Measurements from ENCODE around the gene MBLAC1. TPM values are rescaled to one million over a fixed set of nuclear protein-coding genes. Genes with fewer than 3 reads are reported as not detected.
A peak's percentile ranks its signal among the peaks of the same experiment; 100 is the strongest.
"Not testable (repeated sequence)": the region's sequence is repeated elsewhere in the genome, so short reads cannot be mapped to it uniquely, and the experiment has no call there.

The MBLAC1 gene
- total RNA-seq, 3 donors from 2014 or later: 2.5 to 4.9 (median 3.2) TPM

GRCh38 chr7:100137851-100138760 is 11.3 kb downstream of the MBLAC1 start:
- no peak overlapping the region for H3K4me3 ChIP-seq
- intact Hi-C loops (cut with DNase I, micrococcal nuclease): loop anchor here in 1 of 2 donors (10.0 kb wide), 1 partner anchor 77 kb away; the partner anchor contains the start of gene PVRIG
- peak; percentile 70 for ATAC-seq

GRCh38 chr7:100141555-100141949 is 14.8 kb downstream of the MBLAC1 start:
- H3K36me3 ChIP-seq (ENCODE audit: low read depth): no peaks in the 10 kb centered on the region
- no peak for TF ChIP-seq CTCF (IDR thresholded peaks at IDR 0.05)
- ATAC-seq (peak; percentile 92), DNase-seq (peak in 1 of 3 donors; percentile 13)
- H3K4me1 ChIP-seq (ENCODE audit: low read depth): peaks cover 5% of the 10 kb centered on the region
- H3K4me3 ChIP-seq: no peak overlapping the region
- H3K9me3 ChIP-seq: no peaks in the 10 kb centered on the region
- intact Hi-C loops (cut with DNase I, micrococcal nuclease): no loop called here

More at GRCh38 chr7:100137851-100138760, 11.3 kb downstream of the MBLAC1 start:
- DNase-seq: peak in 1 of 3 donors; percentile 27
- Histone ChIP-seq H3K36me3 (ENCODE audit: low read depth) (no peaks in the 10 kb centered on the region), H3K4me1 (ENCODE audit: low read depth) (peaks cover 10% of the 10 kb centered on the region), H3K9me3 (no peaks in the 10 kb centered on the region)
- TF ChIP-seq CTCF (IDR thresholded peaks at IDR 0.05): no peak

GRCh38 chr7:100142461-100142860 is 15.7 kb downstream of the MBLAC1 start:
- DNase-seq (no peak), ATAC-seq (no peak)
- Histone ChIP-seq H3K4me1 (ENCODE audit: low read depth) (peaks cover 4% of the 10 kb centered on the region), H3K9me3 (no peaks in the 10 kb centered on the region), H3K36me3 (ENCODE audit: low read depth) (no peaks in the 10 kb centered on the region), H3K4me3 (no peak overlapping the region)
- TF ChIP-seq CTCF (IDR thresholded peaks at IDR 0.05): no peak
- intact Hi-C loops (cut with DNase I, micrococcal nuclease): no loop called here

GRCh38 chr7:100146350-100146749 is 19.6 kb downstream of the MBLAC1 start:
- peaks cover 26% of the 10 kb centered on the region for H3K4me1 ChIP-seq (ENCODE audit: low read depth)
- intact Hi-C loops (cut with DNase I, micrococcal nuclease); ATAC-seq; H3K9me3 ChIP-seq; H3K36me3 ChIP-seq (ENCODE audit: low read depth); H3K4me3 ChIP-seq; DNase-seq: not testable (repeated sequence)

GRCh38 chr7:100147278-100147677 is 20.5 kb downstream of the MBLAC1 start:
- peaks cover 31% of the 10 kb centered on the region for H3K4me1 ChIP-seq (ENCODE audit: low read depth)
- H3K4me3 ChIP-seq: no peak overlapping the region
- H3K9me3 ChIP-seq: no peaks in the 10 kb centered on the region
- ATAC-seq (no peak), DNase-seq (no peak)
- H3K36me3 ChIP-seq (ENCODE audit: low read depth): peaks cover 4% of the 10 kb centered on the region
- no peak for TF ChIP-seq CTCF (IDR thresholded peaks at IDR 0.05)
- intact Hi-C loops (cut with DNase I, micrococcal nuclease): no loop called here

GRCh38 chr7:100148225-100148558 is 21.4 kb downstream of the MBLAC1 start:
- ATAC-seq: no peak
- H3K36me3 ChIP-seq (ENCODE audit: low read depth): peaks cover 4% of the 10 kb centered on the region
- intact Hi-C loops (cut with DNase I, micrococcal nuclease): no loop called here
- TF ChIP-seq CTCF (IDR thresholded peaks at IDR 0.05): no peak
- H3K4me1 ChIP-seq (ENCODE audit: low read depth): peaks cover 39% of the 10 kb centered on the region
- H3K4me3 ChIP-seq: no peak overlapping the region
- DNase-seq: no peak
- H3K9me3 ChIP-seq: no peaks in the 10 kb centered on the region

Data from mucosa of descending colon (tissue), 3 donors.